Measurements from ENCODE around the gene ALDH3A1. TPM values are rescaled to one million over a fixed set of nuclear protein-coding genes. Genes with fewer than 3 reads are reported as not detected.

Gene ALDH3A1
- total RNA-seq, 3 donors from 2014 or later (not counting 1 experiment from before 2014, with no cell fraction given) = not detected

DNA sequence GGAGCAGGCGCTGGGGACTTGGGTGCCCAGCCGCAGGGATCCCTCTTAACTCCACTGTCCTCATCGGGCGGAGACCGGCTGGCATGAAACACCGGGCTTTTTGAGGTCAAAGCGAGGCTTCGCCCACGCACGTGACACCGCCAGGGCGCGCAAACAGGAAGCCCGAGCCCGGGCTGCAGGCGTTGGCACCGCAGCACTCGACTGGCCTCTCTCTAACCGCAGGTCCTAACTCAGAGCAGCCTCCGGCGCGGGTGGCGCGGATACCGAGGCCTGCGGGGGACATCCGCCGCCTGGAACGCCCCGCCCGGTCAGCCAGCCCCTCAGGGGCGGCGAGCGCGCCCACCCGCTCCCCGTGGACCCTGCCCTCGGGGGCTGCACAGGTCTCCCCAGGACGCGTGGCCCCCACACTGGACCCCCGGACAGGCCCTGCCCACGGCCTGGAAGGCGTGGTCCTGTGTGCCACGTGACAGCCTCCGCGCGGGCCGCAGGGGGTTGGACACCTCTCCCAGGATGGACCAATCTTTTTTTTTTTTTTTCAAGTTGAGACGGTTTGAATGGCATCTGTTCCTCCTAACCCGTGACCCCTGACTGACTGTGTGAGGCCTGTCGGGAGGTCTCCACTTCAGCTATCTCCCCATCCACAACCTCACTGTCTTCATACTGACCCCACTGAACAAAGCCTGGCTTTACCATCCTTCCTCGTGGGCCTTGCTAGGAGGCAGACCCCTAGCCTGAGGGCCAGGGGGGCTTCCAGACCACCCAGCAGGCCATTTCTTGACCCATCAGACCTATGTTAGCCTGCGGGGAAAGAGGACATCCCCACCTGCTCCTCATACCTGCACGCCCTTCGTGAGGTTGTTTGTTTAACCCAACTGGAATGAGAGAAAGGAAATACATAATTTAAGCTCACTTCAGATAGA lies 23.3 kb downstream of the ALDH3A1 start:
- no peaks in the 10 kb centered on the region for H3K36me3 ChIP-seq (ENCODE audit: control insufficient read depth, insufficient read depth, low read length)
- no peaks in the 10 kb centered on the region for H3K36me3 Mint-ChIP-seq
- H3K27me3 Mint-ChIP-seq (ENCODE audit: low read depth in 2 of 2) = no peaks in the 10 kb centered on the region
- intact Hi-C loops (cut with micrococcal nuclease) = no loop called here
- peak; percentile 51 to 64 for DNase-seq
- ATAC-seq = peak; percentile 67 to 92 (median 85)
- H3K9me3 Mint-ChIP-seq = no peaks in the 10 kb centered on the region
- H3K27ac Mint-ChIP-seq = peak overlapping the region; percentile 49 to 84
- no peaks in the 10 kb centered on the region for H3K27me3 ChIP-seq (ENCODE audit: control insufficient read depth, insufficient read depth, low read length)
- peak overlapping the region; percentile 21 for H3K27ac ChIP-seq (ENCODE audit: low read length)
- H3K4me1 ChIP-seq (ENCODE audit: control insufficient read depth, insufficient read depth, low read length) = peaks cover 14% of the 10 kb centered on the region
- WGBS (ENCODE audit: insufficient coverage) = 24% methylated on average over 54 of the region's 55 CpGs
- H3K4me1 Mint-ChIP-seq = peaks cover 8 to 16% of the 10 kb centered on the region in 2 donors
- peak overlapping the region; percentile 79 for H3K4me3 Mint-ChIP-seq
- TF ChIP-seq, protein P1, sequence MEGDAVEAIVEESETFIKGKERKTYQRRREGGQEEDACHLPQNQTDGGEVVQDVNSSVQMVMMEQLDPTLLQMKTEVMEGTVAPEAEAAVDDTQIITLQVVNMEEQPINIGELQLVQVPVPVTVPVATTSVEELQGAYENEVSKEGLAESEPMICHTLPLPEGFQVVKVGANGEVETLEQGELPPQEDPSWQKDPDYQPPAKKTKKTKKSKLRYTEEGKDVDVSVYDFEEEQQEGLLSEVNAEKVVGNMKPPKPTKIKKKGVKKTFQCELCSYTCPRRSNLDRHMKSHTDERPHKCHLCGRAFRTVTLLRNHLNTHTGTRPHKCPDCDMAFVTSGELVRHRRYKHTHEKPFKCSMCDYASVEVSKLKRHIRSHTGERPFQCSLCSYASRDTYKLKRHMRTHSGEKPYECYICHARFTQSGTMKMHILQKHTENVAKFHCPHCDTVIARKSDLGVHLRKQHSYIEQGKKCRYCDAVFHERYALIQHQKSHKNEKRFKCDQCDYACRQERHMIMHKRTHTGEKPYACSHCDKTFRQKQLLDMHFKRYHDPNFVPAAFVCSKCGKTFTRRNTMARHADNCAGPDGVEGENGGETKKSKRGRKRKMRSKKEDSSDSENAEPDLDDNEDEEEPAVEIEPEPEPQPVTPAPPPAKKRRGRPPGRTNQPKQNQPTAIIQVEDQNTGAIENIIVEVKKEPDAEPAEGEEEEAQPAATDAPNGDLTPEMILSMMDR (IDR thresholded peaks at IDR 0.05) = no peak
- H3K4me3 ChIP-seq (ENCODE audit: low read length) = peak overlapping the region; percentile 26
- no peaks in the 10 kb centered on the region for H3K9me3 ChIP-seq (ENCODE audit: control insufficient read depth, insufficient read depth, low read length)

DNA sequence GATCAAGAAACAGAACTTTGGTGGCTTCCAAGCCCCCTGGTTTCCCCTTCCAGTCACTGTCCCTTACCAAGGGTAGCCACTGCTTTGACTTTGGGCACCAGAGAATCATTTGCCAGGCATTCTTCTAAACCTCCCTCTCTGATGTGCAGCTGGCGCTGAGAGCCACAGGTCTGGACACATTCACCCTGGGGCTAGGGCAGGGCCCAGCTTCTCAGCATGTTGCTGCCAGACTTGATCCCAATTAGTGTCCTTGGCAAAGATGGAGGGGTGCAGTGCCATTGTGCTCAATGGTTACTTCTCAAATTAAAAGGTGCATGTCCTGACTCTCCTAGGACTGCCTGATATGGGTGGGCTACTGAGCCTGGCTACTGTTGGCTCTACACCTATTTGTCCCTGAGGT lies 24.1 kb downstream of the ALDH3A1 start:
- H3K27ac ChIP-seq (ENCODE audit: low read length) = peak overlapping the region; percentile 19
- H3K27me3 ChIP-seq (ENCODE audit: control insufficient read depth, insufficient read depth, low read length) = no peaks in the 10 kb centered on the region
- H3K4me3 ChIP-seq (ENCODE audit: low read length) = no peak overlapping the region
- WGBS (ENCODE audit: insufficient coverage) = 94% methylated on average over 1 of the region's 1 CpG
- H3K9me3 Mint-ChIP-seq = no peaks in the 10 kb centered on the region
- TF ChIP-seq, protein P1 (IDR thresholded peaks at IDR 0.05) = no peak
- H3K36me3 Mint-ChIP-seq = no peaks in the 10 kb centered on the region
- no peaks in the 10 kb centered on the region for H3K36me3 ChIP-seq (ENCODE audit: control insufficient read depth, insufficient read depth, low read length)
- peaks cover 14% of the 10 kb centered on the region for H3K4me1 ChIP-seq (ENCODE audit: control insufficient read depth, insufficient read depth, low read length)
- no peak for ATAC-seq
- intact Hi-C loops (cut with micrococcal nuclease) = no loop called here
- H3K27me3 Mint-ChIP-seq (ENCODE audit: low read depth in 2 of 2) = no peaks in the 10 kb centered on the region
- no peaks in the 10 kb centered on the region for H3K9me3 ChIP-seq (ENCODE audit: control insufficient read depth, insufficient read depth, low read length)
- DNase-seq = no peak
- H3K4me1 Mint-ChIP-seq = peaks cover 8 to 16% of the 10 kb centered on the region in 2 donors
- peak overlapping the region; percentile 23 to 84 for H3K27ac Mint-ChIP-seq
- H3K4me3 Mint-ChIP-seq = peak overlapping the region; percentile 53

DNA sequence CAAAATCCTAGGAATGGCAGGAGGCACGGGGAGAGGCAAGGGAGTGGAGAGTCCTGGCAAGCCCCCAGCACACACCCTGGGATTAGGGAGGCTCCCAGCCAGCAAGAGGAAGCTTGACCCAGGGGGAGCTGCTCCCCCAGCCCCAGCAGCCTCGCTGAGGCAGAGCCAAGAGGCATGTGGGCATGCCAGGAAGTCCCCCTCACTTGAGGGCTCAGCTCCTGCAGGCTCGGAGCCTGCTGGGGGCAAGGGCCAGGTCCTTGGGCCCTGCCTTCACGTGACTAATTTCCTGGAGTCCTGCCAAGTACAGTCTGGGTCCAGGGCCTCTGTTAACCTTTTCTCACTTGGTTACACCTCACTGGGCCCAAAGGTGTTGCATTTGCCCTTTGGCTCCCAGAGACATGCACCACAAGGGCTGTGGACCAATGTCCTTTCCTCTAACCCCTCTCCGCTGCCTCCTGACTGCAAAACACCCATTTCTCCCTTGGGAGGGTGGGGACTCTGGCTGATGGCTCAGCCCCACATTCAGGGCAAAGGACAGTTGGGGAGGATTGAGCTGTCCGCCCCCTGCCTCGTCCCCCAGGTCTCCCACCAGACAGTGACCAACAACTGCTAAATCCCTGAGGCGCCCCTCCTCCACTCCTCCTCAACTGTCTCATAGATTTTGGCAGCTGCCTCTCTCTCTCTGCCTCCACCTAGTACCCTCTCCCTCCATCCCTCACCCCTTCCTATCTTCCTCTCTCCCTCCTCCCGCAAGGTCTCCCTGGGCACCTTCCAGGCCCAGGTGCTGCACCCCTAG lies 27.3 kb downstream of the ALDH3A1 start:
- ATAC-seq = no peak
- H3K4me1 Mint-ChIP-seq = peaks cover 8 to 16% of the 10 kb centered on the region in 2 donors
- H3K4me3 ChIP-seq (ENCODE audit: low read length) = no peak overlapping the region
- intact Hi-C loops (cut with micrococcal nuclease) = no loop called here
- H3K36me3 ChIP-seq (ENCODE audit: control insufficient read depth, insufficient read depth, low read length) = no peaks in the 10 kb centered on the region
- H3K27ac ChIP-seq (ENCODE audit: low read length) = no peak overlapping the region
- no peaks in the 10 kb centered on the region for H3K9me3 Mint-ChIP-seq
- no peak overlapping the region for H3K4me3 Mint-ChIP-seq
- TF ChIP-seq, protein P1 (IDR thresholded peaks at IDR 0.05) = no peak
- 62% methylated on average over 8 of the region's 9 CpGs for WGBS (ENCODE audit: insufficient coverage)
- no peaks in the 10 kb centered on the region for H3K27me3 ChIP-seq (ENCODE audit: control insufficient read depth, insufficient read depth, low read length)
- H3K27me3 Mint-ChIP-seq (ENCODE audit: low read depth in 2 of 2) = no peaks in the 10 kb centered on the region
- H3K27ac Mint-ChIP-seq = peak overlapping the region in 1 of 2 donors; percentile 57
- H3K4me1 ChIP-seq (ENCODE audit: control insufficient read depth, insufficient read depth, low read length) = peaks cover 14% of the 10 kb centered on the region
- H3K36me3 Mint-ChIP-seq = no peaks in the 10 kb centered on the region
- no peaks in the 10 kb centered on the region for H3K9me3 ChIP-seq (ENCODE audit: control insufficient read depth, insufficient read depth, low read length)
- no peak for DNase-seq
